GM21515 (cell line): ENCODE measurements around the gene SCRN3.
"Not testable (repeated sequence)": the region's sequence is repeated elsewhere in the genome, so short reads cannot be mapped to it uniquely, and the experiment has no call there.

Experiments used
- ATAC-seq: cut with Tn5 transposase; IDR thresholded peaks from one replicate; pipeline ENCODE4 v1.9.1; 2021; ENCODE audit not compliant: unreplicated experiment

The SCRN3 gene

DNA sequence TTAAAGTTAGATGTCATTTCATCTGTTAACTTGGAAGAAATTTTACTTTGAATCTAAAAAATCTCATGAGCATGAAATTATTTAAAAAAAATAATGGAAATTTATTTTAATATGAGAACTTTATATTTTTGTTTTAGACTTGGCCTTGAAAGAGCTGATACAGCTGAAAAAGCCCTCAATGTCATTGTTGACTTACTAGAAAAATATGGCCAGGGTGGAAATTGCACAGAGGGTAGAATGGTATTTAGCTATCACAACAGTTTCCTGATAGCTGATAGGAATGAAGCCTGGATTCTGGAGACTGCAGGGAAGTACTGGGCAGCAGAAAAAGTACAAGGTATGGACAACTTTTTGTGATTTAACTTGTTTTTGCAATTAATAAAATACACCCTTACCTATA lies 5.3 kb downstream of the SCRN3 start:
- no peak for ATAC-seq

DNA sequence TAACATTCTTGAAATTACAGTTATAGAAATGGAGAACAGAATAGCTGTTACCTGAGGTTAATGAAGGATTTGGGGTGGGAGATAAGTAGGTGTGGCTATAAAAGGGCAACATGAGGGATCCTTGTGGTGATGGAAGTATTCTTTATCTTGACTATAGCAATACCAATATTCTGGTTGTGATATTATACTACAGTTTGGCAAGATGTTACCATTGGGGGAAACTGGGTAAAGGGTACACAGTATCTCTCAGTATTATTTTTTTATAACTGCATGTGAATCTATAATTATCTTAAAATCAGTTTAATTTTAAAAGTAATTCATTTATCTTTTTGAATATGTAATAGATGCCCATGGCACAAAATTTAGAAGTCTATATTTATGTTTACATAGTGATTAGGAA lies 8.1 kb downstream of the SCRN3 start:
- ATAC-seq, result no peak

DNA sequence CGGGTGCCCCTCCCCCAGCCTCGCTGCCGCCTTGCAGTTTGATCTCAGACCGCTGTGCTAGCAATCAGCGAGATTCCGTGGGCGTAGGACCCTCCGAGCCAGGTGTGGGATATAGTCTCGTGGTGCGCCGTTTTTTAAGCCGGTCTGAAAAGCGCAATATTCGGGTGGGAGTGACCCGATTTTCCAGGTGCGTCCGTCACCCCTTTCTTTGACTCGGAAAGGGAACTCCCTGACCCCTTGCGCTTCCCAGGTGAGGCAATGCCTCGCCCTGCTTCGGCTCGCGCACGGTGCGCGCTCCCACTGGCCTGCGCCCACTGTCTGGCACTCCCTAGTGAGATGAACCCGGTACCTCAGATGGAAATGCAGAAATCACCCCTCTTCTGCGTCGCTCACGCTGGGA lies 14.5 kb downstream of the SCRN3 start:
- ATAC-seq, result not testable (repeated sequence)

DNA sequence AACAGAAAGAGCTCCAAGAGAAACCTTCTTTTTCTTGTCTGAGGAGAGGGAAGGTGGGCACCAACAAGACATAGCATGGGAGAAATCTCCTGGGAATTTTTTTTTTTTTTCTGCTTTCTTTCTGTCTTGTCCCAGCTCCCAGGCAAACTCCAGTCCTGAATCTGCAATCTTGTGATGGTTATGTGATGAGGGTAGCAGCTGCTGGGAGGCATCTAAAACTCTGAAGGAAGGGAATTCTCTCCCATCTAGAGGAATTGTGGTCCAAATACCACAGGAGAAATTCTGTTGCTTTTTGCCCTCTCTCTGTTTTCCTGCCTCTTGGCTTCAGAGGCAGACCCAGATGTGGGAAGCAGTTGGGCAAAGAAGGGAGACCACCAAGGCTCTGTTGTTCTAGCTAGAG lies 16.7 kb downstream of the SCRN3 start:
- no peak for ATAC-seq

DNA sequence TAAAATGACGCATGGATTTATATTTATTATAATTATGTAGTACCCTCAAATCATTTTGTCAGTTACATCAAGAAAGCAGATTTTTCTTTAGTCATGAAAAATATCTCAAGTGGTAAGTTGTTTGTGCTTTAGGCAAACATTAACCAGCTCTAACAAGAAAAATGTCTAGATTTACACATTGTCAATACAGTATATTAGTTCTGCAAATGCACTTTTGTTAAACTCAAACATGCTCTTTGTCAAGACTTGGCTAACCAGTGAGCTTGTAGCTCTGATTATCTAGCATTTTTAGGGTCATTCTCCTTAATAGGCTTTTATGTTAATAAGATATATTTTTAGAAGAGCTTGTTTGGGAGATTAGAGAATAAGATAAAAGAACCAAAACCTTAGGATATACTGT lies 32.7 kb downstream of the SCRN3 start:
- ATAC-seq, result no peak

DNA sequence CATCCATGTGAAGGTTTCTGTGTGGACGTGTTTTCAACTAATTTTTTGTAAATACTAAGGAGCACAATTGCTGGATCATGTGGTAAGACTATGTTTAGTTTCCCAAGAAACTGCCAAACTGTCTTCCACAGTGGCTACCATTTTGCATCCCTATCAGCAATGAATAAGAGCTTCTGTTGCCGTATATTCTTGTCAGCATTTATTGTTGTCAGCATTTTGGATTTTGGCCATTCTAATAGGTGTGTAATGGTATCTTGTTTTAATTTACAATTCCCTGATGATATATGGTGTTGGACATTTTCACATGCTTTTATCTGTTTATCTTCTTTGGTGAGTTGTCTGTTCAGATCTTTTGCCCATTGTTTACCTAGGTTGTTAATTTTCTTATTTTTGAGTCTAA lies 34.5 kb downstream of the SCRN3 start:
- no peak for ATAC-seq

DNA sequence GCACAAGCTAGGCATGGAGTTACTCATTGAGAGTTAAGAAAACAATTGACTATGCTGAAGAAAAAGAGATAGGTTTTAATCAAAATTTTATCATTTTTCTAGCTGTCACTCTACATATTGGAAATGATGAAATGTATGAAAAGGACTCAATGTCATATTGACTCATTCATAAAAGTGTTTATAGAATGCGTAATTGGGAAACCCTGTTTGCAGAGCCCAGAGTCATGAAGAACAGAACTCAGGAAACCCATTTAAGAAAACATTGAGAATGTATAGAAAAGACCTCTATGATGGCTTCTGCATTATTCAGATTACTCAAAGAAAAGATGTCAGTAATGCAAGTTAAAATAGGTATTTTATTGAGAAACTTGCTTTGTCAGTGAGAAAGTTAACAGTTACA lies 36.4 kb downstream of the SCRN3 start:
- ATAC-seq, result no peak

DNA sequence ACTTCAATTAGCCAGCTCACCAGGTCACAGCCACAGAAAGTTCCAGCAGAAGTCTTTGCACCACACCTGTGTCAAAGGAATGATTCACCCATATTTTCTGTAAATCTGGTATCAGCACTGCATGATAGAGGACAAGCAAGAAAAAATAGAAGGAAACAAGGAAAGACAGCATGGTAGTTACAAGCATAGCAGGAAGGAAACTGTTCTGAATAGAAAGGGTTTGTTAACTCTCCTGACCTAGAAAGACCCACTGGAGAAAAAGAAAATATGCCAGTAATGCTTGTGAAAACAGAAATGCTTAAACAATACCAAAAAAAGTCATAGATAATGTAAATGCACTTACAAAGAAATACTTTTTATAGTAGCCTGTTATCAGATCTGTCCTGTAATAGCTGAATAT lies 40.8 kb downstream of the SCRN3 start:
- ATAC-seq, result no peak

DNA sequence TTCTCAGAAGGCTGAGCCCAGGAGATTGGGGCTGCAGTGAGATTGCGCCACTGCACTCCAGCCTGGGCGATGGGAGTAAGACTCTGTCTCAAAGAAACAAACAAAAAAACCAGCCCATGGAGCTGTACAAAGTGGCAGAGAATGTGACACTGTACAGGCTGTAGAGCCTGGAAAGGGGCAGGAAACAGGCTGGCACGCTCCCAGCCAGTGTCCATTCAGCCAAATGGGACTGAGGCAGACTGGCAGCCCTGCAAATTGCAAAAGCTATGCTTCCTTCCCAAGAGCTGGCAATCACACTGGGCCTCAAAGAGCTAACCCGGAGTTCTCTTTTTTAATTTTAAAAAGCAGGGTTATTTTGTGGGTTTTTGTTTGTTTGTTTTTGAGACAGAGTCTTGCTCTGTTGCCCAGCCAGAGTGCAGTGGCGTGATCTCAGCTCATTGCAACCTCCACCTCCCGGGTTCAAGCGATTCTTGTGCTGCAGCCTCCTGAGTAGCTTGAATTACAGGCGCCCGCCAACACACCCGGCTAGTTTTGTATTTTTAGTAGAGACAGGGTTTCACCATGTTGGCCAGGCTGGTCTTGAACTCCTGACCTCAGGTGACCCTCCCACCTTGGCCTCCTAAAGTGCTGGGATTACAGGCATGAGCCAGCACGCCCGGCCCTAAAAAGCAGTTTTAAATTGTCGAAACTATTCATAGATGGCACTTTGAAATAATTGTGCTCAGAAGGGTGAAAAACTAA lies 42.8 kb downstream of the SCRN3 start:
- ATAC-seq, result no peak

DNA sequence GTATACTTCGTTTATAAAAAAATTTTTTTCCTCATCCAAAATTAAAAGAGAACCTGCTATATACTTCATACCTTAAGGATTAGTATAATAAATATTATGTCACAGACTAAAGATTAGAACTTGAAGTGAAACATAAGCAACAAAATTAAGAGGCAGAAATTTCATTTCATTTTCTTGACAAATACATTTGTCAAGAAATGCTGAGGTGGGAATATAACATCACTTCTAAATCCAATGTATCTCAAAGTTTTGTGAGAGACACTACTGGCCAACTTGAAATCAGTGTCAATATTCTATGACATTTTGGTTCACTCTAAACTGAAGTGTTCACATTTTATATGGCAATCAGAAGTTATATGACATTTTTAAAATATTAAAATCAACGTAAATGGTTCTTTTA lies 43.8 kb downstream of the SCRN3 start:
- ATAC-seq, result no peak

DNA sequence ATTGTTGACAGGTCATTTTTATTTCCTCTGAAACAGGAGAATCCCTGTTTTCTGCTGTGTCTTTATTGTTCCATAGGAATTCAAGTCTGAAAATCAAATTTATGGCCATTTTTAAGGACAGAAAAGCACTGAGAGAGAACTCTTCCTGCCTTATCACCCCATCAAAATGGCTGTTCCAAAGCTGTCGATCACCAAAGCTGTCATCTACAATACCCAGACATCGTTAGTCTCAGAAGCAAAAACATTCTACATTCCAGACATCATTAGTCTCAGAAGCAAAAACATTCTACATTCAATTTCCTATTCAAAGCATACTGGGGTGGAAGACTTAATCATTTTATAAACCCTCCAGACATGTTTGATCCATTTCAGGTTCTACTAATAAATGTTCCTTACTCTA lies 44.4 kb downstream of the SCRN3 start:
- no peak for ATAC-seq

DNA sequence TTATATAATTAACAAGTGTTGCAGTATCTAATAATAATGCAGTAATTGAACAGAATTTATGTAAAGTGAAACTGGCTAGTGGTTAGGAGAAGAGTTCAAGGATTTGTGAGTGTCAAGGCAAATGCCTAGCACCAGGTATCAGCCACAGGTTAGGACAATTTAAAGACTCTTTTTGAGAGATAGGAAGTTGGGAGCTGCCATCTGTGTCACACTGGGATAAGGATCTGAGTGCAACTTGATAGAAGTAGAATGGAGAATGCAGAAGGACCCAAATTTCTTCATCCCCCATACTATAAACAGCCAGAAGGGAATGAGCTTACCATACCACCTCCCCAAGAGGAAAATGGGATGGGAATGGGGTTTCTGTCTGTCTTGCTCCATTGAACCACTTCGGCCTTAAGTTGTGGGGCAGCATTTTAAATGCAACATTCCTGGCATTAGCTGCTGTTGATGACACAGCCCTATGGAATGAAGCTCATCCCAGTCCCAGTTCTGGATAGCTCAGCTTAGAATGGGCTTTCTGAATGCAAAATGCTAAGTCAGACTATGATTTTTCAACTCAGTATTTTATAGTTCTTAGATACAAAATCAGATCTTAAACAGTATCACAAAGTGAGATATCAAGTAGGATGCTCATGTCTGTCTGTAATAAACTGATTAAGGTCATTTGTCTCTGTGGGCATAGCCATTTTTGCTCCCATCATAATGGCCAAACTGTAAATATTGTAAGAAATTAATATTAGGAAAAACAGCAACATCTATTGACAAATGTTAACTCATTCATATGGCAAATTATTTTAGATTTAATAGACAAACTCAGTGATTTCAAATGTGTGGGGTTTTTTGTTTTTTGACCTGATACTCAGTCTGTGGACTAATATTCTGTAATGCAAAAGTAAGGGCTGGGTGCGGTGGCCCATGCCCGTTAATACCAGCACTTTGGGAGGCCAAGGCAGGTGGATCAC lies 47.3 kb downstream of the SCRN3 start:
- ATAC-seq, result no peak

DNA sequence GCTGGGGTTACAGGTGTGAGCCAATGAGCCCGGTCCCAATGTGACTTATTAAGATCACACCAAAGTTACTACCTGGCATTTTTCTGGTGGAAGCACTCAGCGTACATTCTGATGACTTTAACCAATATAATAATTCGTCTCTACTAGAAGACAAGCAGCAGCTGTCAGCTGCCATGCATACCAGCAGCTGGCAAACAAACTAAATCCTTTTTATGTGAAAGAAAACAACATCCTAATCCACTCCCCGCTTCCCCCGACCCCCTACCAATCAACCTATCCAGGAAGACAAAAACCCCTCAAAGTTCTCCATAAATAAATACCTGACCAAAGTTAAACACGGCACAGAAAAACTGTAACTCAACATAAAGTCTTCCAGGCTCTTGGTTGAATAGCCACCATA lies 49.2 kb downstream of the SCRN3 start:
- ATAC-seq, result no peak

DNA sequence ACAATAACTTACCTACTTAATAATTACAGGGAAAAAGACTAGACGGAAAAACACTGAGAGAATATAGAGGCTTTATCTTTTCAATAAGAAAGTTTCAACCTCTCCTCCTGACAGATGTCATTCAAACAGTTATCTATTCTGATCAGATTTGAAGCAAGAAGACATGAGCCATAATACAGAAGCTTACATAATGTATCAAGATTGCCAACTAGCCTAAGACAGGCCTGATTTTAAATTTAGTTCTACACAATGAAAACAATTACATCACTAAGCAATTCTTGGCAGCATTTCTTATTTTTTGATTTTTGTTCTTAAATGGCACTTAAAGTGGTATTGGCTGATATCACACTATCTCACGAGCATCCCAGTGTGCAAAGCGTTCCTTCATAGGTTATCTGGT lies 49.7 kb downstream of the SCRN3 start:
- no peak for ATAC-seq

DNA sequence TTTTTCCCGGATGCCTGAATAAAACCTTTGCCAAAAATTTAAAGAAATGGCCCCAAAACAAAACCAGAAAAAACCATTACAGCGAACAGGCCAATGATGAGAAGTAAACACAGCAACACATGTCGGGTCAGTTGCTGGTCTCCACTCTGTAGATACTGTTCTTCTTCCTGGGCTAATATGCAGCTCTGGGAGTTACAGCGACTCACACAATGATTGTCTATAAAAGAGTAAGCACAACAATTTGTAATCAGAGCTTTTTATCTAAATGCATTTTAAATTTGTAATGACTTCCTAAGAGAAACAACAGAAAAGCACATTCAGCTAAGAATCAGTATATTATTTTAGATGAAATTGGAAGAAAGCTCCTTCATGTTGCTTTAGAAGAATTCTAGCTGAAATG lies 51.0 kb downstream of the SCRN3 start:
- no peak for ATAC-seq

DNA sequence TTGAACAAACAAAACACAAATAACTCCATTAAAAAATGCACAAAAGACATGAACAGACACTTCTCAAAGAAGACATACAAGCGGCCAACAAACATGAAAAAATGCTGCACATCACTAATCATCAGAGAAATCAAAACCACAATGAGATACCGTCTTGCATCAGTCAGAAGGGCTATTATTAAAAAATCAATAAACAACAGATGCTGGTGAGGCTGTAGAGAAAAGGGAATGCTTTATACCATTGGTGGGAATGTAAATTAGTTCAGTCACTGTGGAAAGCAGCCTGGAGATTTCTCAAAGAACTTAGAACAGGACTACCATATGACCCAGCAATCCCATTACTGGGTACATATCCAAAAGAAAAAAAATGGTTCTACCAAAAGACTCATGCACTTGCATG lies 53.5 kb downstream of the SCRN3 start:
- no peak for ATAC-seq

DNA sequence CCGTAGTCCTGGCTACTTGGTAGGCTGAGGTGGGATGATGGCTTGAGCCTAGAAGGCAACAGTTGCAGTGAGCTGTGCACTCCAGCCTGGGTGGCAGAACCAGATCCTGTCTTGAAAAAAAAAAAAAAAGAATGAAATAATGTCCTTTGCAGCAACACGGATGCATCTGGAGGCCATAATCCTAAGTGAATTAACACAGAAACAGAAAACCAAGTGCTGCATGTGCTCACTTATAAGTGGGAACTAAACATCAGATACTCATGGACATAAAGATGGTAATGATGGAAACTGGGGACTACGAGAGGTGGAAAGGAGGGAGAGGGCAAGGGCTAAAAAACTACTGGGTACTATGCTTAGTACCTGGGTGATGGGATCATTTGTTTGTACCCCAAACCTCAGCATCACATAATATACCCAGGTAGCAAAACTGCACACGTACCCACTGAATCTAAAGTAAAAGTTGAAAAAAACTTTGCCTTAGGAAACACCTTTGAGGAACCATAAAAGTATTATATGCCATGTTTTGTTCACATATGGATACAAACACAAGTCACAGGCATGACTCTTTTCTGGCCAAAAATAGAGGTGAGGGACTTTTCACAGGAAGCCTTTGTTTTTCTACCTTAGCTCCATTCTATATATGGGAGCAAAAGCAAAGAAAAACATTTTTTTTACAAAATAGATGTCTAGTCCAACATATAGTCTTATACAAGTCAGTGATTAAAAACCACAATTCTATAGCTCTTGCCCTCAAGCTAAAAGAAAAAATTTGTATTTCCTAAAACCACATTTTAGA lies 54.7 kb downstream of the SCRN3 start:
- no peak for ATAC-seq

DNA sequence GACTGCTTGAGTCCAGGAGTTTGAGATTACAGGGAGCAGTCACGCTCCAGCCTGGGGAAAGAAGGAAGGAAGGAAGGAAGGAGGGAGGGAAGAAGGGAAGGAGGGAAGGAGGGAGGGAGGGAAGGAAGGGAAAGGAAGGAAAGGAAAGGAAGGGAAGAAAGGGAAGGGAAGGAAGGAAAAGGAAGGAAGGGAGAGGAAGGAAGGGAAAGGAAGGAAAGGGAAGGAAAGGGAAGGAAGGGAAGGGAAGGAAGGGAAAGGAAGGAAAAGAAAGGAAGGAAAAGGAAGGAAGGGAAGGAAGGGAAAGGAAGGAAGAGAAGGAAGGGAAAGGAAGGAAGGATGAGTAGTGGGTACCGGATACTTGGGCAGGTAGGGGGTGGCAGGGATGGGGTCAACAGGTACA lies 59.0 kb downstream of the SCRN3 start:
- no peak for ATAC-seq

DNA sequence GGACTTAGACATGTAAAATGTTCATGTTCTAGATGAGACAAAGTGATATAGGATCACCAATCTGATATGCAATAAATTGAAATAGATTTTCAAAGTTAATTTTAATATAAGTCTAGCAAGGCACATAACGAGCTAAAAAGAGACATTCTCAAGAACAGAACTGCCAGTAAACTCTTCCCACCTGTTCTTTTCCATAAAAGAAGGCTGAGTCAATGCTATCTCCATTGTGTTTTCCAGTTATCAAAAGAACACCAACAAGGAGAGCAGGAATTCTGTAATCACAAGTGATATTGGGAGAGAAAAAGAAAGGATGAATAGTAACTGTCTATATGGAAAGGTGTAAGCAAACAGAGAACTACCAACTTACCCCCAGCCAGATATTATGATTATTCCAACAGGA lies 65.7 kb downstream of the SCRN3 start:
- no peak for ATAC-seq

DNA sequence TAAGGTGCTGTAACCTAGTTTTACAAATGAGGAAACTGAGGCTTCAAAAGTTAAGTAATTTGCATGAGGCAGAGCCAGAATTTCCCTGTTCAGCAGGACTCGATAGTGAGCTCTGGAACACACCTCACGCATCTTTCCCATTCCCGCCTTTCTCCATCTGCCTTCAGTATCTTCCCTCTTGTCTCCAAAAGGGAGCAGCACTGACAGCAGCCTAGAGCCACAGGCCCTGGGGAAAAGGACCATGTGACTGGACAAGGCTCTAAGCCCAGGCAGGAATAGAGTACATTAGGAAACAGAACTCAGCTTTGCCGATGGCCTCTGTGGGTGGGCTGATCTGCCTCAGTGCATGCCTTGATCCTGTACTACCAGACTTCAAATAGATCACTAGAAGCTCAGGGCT lies 69.8 kb downstream of the SCRN3 start:
- ATAC-seq, result no peak

DNA sequence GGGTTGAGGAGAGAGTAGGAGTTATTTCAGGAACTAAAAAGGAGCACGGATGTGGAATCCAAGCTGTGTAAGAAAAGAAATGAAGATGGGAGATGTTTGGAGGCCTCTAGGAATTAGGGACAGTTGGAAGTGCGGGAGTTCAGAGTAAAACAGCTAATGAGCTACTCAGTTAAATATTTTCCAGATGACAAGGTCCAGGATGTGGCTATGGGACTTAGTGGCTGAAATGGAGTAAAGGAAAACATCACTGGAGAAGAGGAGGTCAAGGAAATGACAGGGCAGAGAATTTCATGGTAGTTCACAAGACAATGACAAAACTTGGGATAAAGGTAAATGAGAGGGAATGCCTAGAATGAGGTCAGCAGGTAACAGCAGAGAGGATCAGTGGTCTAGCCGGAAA lies 78.3 kb downstream of the SCRN3 start:
- ATAC-seq, result no peak

DNA sequence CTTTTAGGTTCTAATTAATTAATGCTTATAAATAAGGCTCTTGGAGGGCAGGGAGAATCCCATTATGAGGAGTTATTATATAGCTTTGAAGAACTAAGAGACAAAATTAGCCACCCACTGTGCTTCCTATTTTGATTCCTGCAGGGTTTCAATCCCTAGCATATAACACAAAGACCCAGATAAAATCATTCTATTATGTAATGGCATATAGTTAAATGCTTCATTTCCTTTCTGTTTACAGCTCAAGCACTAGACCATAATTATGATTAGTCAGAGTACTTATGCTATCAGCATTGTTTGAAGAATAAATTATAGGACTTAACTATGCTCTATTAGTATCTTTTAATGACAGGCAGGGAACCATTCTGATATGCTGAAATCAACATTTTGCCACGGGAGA lies 82.2 kb downstream of the SCRN3 start:
- ATAC-seq, result no peak
